ENCODE measurements around the gene UAP1. TPM values are rescaled to one million over a fixed set of nuclear protein-coding genes. Genes with fewer than 3 reads are reported as not detected.
"Not testable (repeated sequence)": the region's sequence is repeated elsewhere in the genome, so short reads cannot be mapped to it uniquely, and the experiment has no call there.

UAP1 gene
- total RNA-seq, 4 donors from 2014 or later, result 51.5 to 246 (median 61.8) TPM

GRCh38 chr1:162578071-162578700, 16.7 kb downstream of the UAP1 start:
- Histone ChIP-seq H3K27ac (replicated peaks in 1 of 4) (peak overlapping the region; percentile 41 to 48 (median 42)), H3K27me3 (no peaks in the 10 kb centered on the region), H3K4me1 (peaks cover 0 to 33% (median 31%) of the 10 kb centered on the region in 4 donors), H3K4me3 (no peak overlapping the region), H3K36me3 (peaks cover 6 to 52% (median 33%) of the 10 kb centered on the region in 4 donors), H3K9me3 (no peaks in the 10 kb centered on the region)
- 67% methylated on average over 4 of the region's 4 CpGs for WGBS
- TF ChIP-seq CTCF (IDR thresholded peaks at IDR 0.05), result no peak
- no peak for TF ChIP-seq EP300 (IDR thresholded peaks at IDR 0.05)
- peak in 1 of 2 donors; percentile 19 for TF ChIP-seq POLR2AphosphoS5 (IDR thresholded peaks at IDR 0.05)
- intact Hi-C loops (cut with DNase I), result no loop called here
- no peak for DNase-seq (ENCODE audit: extremely low spot score)

GRCh38 chr1:162578936-162579335, 17.4 kb downstream of the UAP1 start:
- DNase-seq (ENCODE audit: extremely low spot score), result no peak
- Histone ChIP-seq H3K27ac (replicated peaks in 1 of 4) (peak overlapping the region in 1 of 4 donors; percentile 48), H3K4me3 (no peak overlapping the region), H3K36me3 (peaks cover 6 to 60% (median 40%) of the 10 kb centered on the region in 4 donors), H3K9me3 (no peaks in the 10 kb centered on the region), H3K4me1 (peaks cover 0 to 29% (median 26%) of the 10 kb centered on the region in 4 donors), H3K27me3 (no peaks in the 10 kb centered on the region)
- intact Hi-C loops (cut with DNase I), result no loop called here
- 79% methylated on average over 1 of the region's 1 CpG for WGBS
- TF ChIP-seq CTCF (IDR thresholded peaks at IDR 0.05), result no peak
- TF ChIP-seq EP300 (IDR thresholded peaks at IDR 0.05), result no peak
- TF ChIP-seq POLR2AphosphoS5 (IDR thresholded peaks at IDR 0.05), result no peak
- no peak for TF ChIP-seq POLR2A (IDR thresholded peaks at IDR 0.05; ENCODE audit: low read depth)

- Histone ChIP-seq H3K27me3 (no peaks in the 10 kb centered on the region), H3K9me3 (no peaks in the 10 kb centered on the region), H3K36me3 (peaks cover 6 to 72% (median 53%) of the 10 kb centered on the region in 4 donors), H3K27ac (replicated peaks in 1 of 4) (peak overlapping the region in 2 of 4 donors; percentile 16 to 28), H3K4me3 (no peak overlapping the region), H3K4me1 (peaks cover 0 to 29% (median 25%) of the 10 kb centered on the region in 4 donors)
- intact Hi-C loops (cut with DNase I), result no loop called here
- TF ChIP-seq EP300 (IDR thresholded peaks at IDR 0.05) (no peak), POLR2AphosphoS5 (IDR thresholded peaks at IDR 0.05) (peak in 1 of 2 donors; percentile 19)
- DNase-seq (ENCODE audit: extremely low spot score), result no peak
Measured at GRCh38 chr1:162580308-162580707, 18.8 kb downstream of the UAP1 start.

- intact Hi-C loops (cut with DNase I); H3K4me3 ChIP-seq; H3K27me3 ChIP-seq; H3K9me3 ChIP-seq; DNase-seq (ENCODE audit: extremely low spot score); H3K27ac ChIP-seq (replicated peaks in 1 of 4): not testable (repeated sequence)
- Histone ChIP-seq H3K4me1 (peaks cover 0 to 28% (median 23%) of the 10 kb centered on the region in 4 donors), H3K36me3 (peaks cover 8 to 86% (median 59%) of the 10 kb centered on the region in 4 donors)
- 94% methylated on average over 6 of the region's 6 CpGs for WGBS
Measured at GRCh38 chr1:162582901-162583300, 21.4 kb downstream of the UAP1 start.

- H3K27me3 ChIP-seq; H3K4me3 ChIP-seq; intact Hi-C loops (cut with DNase I); H3K9me3 ChIP-seq; DNase-seq (ENCODE audit: extremely low spot score); H3K27ac ChIP-seq (replicated peaks in 1 of 4): not testable (repeated sequence)
- WGBS, result 96% methylated on average over 4 of the region's 4 CpGs
- H3K4me1 ChIP-seq, result peaks cover 0 to 12% (median 8%) of the 10 kb centered on the region in 4 donors
- peaks cover 10 to 91% (median 69%) of the 10 kb centered on the region in 4 donors for H3K36me3 ChIP-seq
Measured at GRCh38 chr1:162585101-162585500, 23.6 kb downstream of the UAP1 start.

- intact Hi-C loops (cut with DNase I), result no loop called here
- Histone ChIP-seq H3K27ac (replicated peaks in 1 of 4) (no peak overlapping the region), H3K4me3 (no peak overlapping the region), H3K27me3 (no peaks in the 10 kb centered on the region), H3K4me1 (no peaks in the 10 kb centered on the region), H3K36me3 (peaks cover 20 to 91% (median 77%) of the 10 kb centered on the region in 4 donors), H3K9me3 (no peaks in the 10 kb centered on the region)
- TF ChIP-seq CTCF (IDR thresholded peaks at IDR 0.05) (no peak), POLR2A (IDR thresholded peaks at IDR 0.05; ENCODE audit: low read depth) (no peak), POLR2AphosphoS5 (IDR thresholded peaks at IDR 0.05) (no peak), EP300 (IDR thresholded peaks at IDR 0.05) (no peak)
- WGBS, result 71% methylated on average over 6 of the region's 6 CpGs
- no peak for DNase-seq (ENCODE audit: extremely low spot score)
Measured at GRCh38 chr1:162587347-162587746, 25.8 kb downstream of the UAP1 start.

All from esophagus muscularis mucosa (tissue), 4 donors.